Mononuclear cell (primary cell): ENCODE results near the gene TMCC1. TPM values are rescaled to one million over a fixed set of nuclear protein-coding genes. Genes with fewer than 3 reads are reported as not detected.
"Not testable (repeated sequence)": the region's sequence is repeated elsewhere in the genome, so short reads cannot be mapped to it uniquely, and the experiment has no call there.

Experiments used
- H3K27me3 ChIP-seq: 2 replicates; pipeline ENCODE4 v1.6.0; 2011; ENCODE audit warnings: low read length, control low read depth; ENCODE audit not compliant: insufficient read depth
- H3K4me1 ChIP-seq: 2 replicates; pipeline ENCODE4 v1.5.1; 2011; ENCODE audit warnings: mild to moderate bottlenecking, low read length, control low read depth; ENCODE audit not compliant: insufficient read depth
- H3K4me3 ChIP-seq: 2 replicates; pipeline ENCODE4 v1.5.1; 2011; ENCODE audit warnings: mild to moderate bottlenecking, low read length, moderate library complexity
- H3K9me3 ChIP-seq: 2 replicates; pipeline ENCODE4 v1.5.1; 2011; ENCODE audit warnings: low read depth, mild to moderate bottlenecking, control low read depth, low read length
- total RNA-seq: library from RNA; depleted of rRNA; stranded (reverse); fragments of >200 nt; gene quantifications from one replicate; pipeline ENCODE4 v1.2.3, GENCODE V29; 2012

Gene TMCC1
- total RNA-seq, 1 donor = 17.1 TPM

- no peaks in the 10 kb centered on the region for H3K9me3 ChIP-seq
- no peak overlapping the region for H3K4me3 ChIP-seq
- H3K27me3 ChIP-seq = no peaks in the 10 kb centered on the region
- H3K4me1 ChIP-seq = peaks cover 6% of the 10 kb centered on the region
These were observed 231.7 kb downstream of the TMCC1 start for GRCh38 chr3:129661766-129662165.

- Histone ChIP-seq H3K27me3 (no peaks in the 10 kb centered on the region), H3K4me3 (no peak overlapping the region), H3K9me3 (no peaks in the 10 kb centered on the region), H3K4me1 (peaks cover 6% of the 10 kb centered on the region)
These were observed 235.2 kb downstream of the TMCC1 start for GRCh38 chr3:129658110-129658843.

- Histone ChIP-seq H3K4me3 (no peak overlapping the region), H3K27me3 (no peaks in the 10 kb centered on the region), H3K9me3 (no peaks in the 10 kb centered on the region), H3K4me1 (peaks cover 6% of the 10 kb centered on the region)
These were observed 236.1 kb downstream of the TMCC1 start for GRCh38 chr3:129657261-129658046.

GRCh38 chr3:129656659-129657247 is 236.8 kb downstream of the TMCC1 start:
- H3K4me3 ChIP-seq = no peak overlapping the region
- no peaks in the 10 kb centered on the region for H3K27me3 ChIP-seq
- no peaks in the 10 kb centered on the region for H3K9me3 ChIP-seq
- peaks cover 6% of the 10 kb centered on the region for H3K4me1 ChIP-seq

- Histone ChIP-seq H3K9me3 (no peaks in the 10 kb centered on the region), H3K4me1 (peaks cover 6% of the 10 kb centered on the region), H3K4me3 (no peak overlapping the region), H3K27me3 (no peaks in the 10 kb centered on the region)
These were observed 238.2 kb downstream of the TMCC1 start for GRCh38 chr3:129655291-129655700.

- no peak overlapping the region for H3K4me3 ChIP-seq
- no peaks in the 10 kb centered on the region for H3K27me3 ChIP-seq
- peaks cover 9% of the 10 kb centered on the region for H3K4me1 ChIP-seq
- H3K9me3 ChIP-seq = no peaks in the 10 kb centered on the region
These were observed 239.4 kb downstream of the TMCC1 start for GRCh38 chr3:129654131-129654530.

GRCh38 chr3:129653019-129653418 is 240.5 kb downstream of the TMCC1 start:
- H3K4me3 ChIP-seq = no peak overlapping the region
- peaks cover 3% of the 10 kb centered on the region for H3K4me1 ChIP-seq
- no peaks in the 10 kb centered on the region for H3K27me3 ChIP-seq
- no peaks in the 10 kb centered on the region for H3K9me3 ChIP-seq

- Histone ChIP-seq H3K27me3 (no peaks in the 10 kb centered on the region), H3K4me1 (peaks cover 3% of the 10 kb centered on the region), H3K9me3 (no peaks in the 10 kb centered on the region), H3K4me3 (no peak overlapping the region)
These were observed 241.9 kb downstream of the TMCC1 start for GRCh38 chr3:129651435-129652202.

GRCh38 chr3:129650256-129650872 is 243.1 kb downstream of the TMCC1 start:
- H3K27me3 ChIP-seq = no peaks in the 10 kb centered on the region
- H3K9me3 ChIP-seq = no peaks in the 10 kb centered on the region
- H3K4me1 ChIP-seq = peaks cover 4% of the 10 kb centered on the region
- H3K4me3 ChIP-seq = no peak overlapping the region

- Histone ChIP-seq H3K4me1 (peaks cover 7% of the 10 kb centered on the region), H3K27me3 (no peaks in the 10 kb centered on the region), H3K9me3 (no peaks in the 10 kb centered on the region), H3K4me3 (no peak overlapping the region)
These were observed 245.1 kb downstream of the TMCC1 start for GRCh38 chr3:129648391-129648790.

- Histone ChIP-seq H3K4me3 (no peak overlapping the region), H3K27me3 (no peaks in the 10 kb centered on the region), H3K9me3 (no peaks in the 10 kb centered on the region), H3K4me1 (peaks cover 7% of the 10 kb centered on the region)
These were observed 248.2 kb downstream of the TMCC1 start for GRCh38 chr3:129645286-129645685.

- Histone ChIP-seq H3K4me3 (no peak overlapping the region), H3K4me1 (peaks cover 4% of the 10 kb centered on the region), H3K27me3 (no peaks in the 10 kb centered on the region), H3K9me3 (no peaks in the 10 kb centered on the region)
These were observed 248.7 kb downstream of the TMCC1 start for GRCh38 chr3:129644836-129645235.

GRCh38 chr3:129641567-129642260 is 251.8 kb downstream of the TMCC1 start:
- not testable (repeated sequence) for H3K4me1 ChIP-seq, H3K9me3 ChIP-seq, H3K4me3 ChIP-seq, H3K27me3 ChIP-seq

- not testable (repeated sequence) for H3K4me1 ChIP-seq, H3K9me3 ChIP-seq, H3K4me3 ChIP-seq, H3K27me3 ChIP-seq
These were observed 252.5 kb downstream of the TMCC1 start for GRCh38 chr3:129640985-129641384.
